Dermis microvascular lymphatic vessel endothelial cell (primary cell): ENCODE measurements around the gene PAX8. TPM values are rescaled to one million over a fixed set of nuclear protein-coding genes. Genes with fewer than 3 reads are reported as not detected.
"Not testable (repeated sequence)": the region's sequence is repeated elsewhere in the genome, so short reads cannot be mapped to it uniquely, and the experiment has no call there.

Source experiments
- DNase-seq, 2 donors: peaks; one replicate each; pipeline versions ENCODE4 v3.0.0 to v3.0.0-alpha.2; 2010; ENCODE audit warnings: low read depth in 2 of 2
- total RNA-seq: library from RNA; depleted of rRNA; stranded (reverse); fragments of >200 nt; gene quantifications from 2 replicates; pipeline ENCODE4 v1.2.1, GENCODE V29; 2014

PAX8 gene
- total RNA-seq, 1 donor from 2014 or later = under 0.01 TPM

- DNase-seq = no peak
Measured at GRCh38 chr2:113291191-113291590, 12.5 kb upstream of the PAX8 start.

- not testable (repeated sequence) for DNase-seq
Measured at GRCh38 chr2:113288674-113289149, 10.0 kb upstream of the PAX8 start.

GRCh38 chr2:113288117-113288673 is 9.5 kb upstream of the PAX8 start:
- DNase-seq = not testable (repeated sequence)

GRCh38 chr2:113285816-113286215 is 7.1 kb upstream of the PAX8 start:
- no peak for DNase-seq

GRCh38 chr2:113284999-113285398 is 6.3 kb upstream of the PAX8 start:
- peak in 1 of 2 donors; percentile 7 for DNase-seq

GRCh38 chr2:113284476-113284875 is 5.8 kb upstream of the PAX8 start:
- no peak for DNase-seq

GRCh38 chr2:113283704-113284284 is 5.1 kb upstream of the PAX8 start:
- peak; percentile 35 to 63 for DNase-seq

- DNase-seq = no peak
Measured at GRCh38 chr2:113282747-113283533, 4.2 kb upstream of the PAX8 start.

GRCh38 chr2:113281910-113282746 is 3.4 kb upstream of the PAX8 start:
- no peak for DNase-seq

GRCh38 chr2:113278073-113278741 is 514 bp downstream of the PAX8 start:
- DNase-seq = no peak

- no peak for DNase-seq
Measured at GRCh38 chr2:113277474-113278072, 1.1 kb downstream of the PAX8 start.

- no peak for DNase-seq
Measured at GRCh38 chr2:113276761-113277425, 1.8 kb downstream of the PAX8 start.

GRCh38 chr2:113276216-113276760 is 2.4 kb downstream of the PAX8 start:
- DNase-seq = no peak

GRCh38 chr2:113275556-113276215 is 3.0 kb downstream of the PAX8 start:
- no peak for DNase-seq

GRCh38 chr2:113274432-113274831 is 4.3 kb downstream of the PAX8 start:
- no peak for DNase-seq

- no peak for DNase-seq
Measured at GRCh38 chr2:113273981-113274380, 4.7 kb downstream of the PAX8 start.

GRCh38 chr2:113273027-113273551 is 5.6 kb downstream of the PAX8 start:
- DNase-seq = no peak

GRCh38 chr2:113272477-113272876 is 6.2 kb downstream of the PAX8 start:
- no peak for DNase-seq
